Inferior parietal cortex (tissue), 1 donor: ENCODE measurements around the gene IGF2BP2.

Experiments
- DNase-seq: peaks from one replicate; pipeline ENCODE4 v3.0.0-alpha.2; 2016; ENCODE audit errors: extremely low spot score

IGF2BP2 gene

DNA sequence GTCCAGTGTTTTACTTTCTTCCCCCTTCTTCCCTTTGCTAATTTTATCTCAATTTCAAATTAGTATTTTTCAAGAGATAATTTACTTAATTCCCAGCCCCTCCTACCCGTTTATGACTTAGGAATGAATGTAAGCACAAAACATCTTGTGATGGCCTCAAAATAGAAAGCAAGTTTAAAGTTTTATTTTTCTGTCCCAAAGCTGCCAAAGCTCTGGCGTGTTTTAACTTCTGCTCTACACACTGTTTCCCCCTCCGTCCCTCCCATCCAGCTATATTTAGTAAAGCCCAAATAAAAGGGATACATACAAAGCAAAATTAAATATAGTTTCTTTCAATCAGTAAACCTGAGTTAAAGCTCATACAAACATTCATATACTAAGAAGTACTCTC lies 59.9 kb downstream of the IGF2BP2 start:
- DNase-seq, result no peak

GRCh38 chr3:185764163-185764979 lies 60.5 kb downstream of the IGF2BP2 start:
- DNase-seq, result no peak

DNA sequence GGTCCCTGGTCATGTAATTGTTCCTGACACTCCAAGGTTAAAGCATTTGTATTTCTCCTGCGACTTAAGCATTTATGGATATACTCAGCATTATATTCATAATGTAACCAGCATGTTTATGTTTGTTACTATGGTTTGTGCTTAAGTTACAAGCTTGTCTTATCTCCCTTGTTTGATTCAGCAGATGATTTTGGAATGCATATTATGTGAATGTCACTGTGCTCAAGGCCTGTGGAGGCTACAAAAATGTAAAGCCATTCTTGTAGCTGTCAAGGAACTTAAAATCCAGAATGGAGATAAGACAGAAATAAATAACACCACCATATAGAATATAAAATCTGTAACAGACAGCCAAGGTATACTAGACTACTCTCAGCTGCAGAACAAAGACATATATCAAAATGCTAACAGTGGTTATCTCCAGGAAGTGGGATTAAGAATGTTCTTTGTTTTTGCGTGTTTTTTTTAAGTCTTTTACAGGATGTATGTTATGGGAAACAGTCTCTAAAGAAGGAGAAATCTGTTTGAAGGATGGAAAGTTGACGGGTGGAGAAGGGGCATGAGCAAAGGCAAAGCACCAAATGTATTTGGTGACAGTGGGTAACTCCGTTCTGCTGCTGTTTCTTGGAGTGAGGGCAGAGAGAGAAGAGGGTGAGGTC lies 61.4 kb downstream of the IGF2BP2 start:
- no peak for DNase-seq

DNA sequence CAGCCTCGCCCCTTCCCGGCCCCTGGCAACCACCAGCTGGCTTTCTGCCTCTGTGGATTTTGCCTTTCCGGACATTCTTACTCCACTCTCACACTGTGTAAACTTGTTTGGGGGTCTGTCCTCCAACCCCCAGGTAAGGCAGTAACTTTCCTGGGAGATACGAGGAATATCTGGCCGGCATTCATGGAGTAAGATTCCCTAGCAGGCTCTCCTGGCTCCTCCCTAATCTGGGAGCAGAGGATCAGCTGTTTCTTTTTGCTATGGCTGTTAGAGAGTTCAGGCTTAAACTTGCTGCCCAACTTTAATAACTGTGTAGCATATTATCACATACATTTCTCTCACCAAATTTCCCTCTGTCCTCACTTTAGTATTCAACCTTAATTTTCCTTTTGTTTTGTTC lies 64.3 kb downstream of the IGF2BP2 start:
- no peak for DNase-seq

DNA sequence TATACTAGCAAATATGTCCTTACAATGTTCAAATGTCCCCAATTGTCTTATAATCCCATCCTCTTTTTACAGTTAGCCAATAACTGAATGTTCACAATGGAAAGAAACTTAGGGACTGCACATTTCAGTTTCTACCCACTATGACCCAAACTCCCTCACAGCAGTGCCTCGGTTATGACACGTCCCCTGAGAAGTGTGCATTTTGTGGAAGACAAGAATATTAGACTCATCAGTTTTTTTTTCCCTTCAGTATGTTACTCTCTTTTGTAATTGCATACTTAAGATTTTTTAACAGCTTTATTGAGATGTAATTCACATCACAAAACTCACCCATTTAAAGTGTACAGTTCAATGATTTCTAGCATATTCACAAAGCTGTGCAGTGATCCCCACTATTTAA lies 64.8 kb downstream of the IGF2BP2 start:
- no peak for DNase-seq

- no peak for DNase-seq
Measured at GRCh38 chr3:185759512-185759911, 65.3 kb downstream of the IGF2BP2 start.

DNA sequence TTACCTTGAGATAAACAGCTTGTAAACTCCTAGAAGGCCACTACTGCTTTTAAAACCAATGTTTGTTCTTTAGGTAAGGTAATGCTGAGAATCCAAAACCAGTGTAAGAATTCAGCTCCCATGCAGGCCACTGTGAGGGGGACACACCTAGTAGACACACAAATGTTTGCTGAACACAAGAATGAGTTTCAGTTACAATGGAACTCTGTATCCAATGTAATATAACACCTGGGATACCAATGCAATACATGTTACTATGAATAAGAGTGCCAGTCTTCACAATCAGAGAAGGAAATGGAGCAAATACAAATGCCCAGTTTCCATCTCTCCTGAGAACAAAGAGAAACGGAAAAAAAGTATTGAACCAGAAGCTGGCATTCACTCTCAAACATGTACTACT lies 65.9 kb downstream of the IGF2BP2 start:
- DNase-seq, result no peak

GRCh38 chr3:185757176-185757575 lies 67.7 kb downstream of the IGF2BP2 start:
- no peak for DNase-seq

DNA sequence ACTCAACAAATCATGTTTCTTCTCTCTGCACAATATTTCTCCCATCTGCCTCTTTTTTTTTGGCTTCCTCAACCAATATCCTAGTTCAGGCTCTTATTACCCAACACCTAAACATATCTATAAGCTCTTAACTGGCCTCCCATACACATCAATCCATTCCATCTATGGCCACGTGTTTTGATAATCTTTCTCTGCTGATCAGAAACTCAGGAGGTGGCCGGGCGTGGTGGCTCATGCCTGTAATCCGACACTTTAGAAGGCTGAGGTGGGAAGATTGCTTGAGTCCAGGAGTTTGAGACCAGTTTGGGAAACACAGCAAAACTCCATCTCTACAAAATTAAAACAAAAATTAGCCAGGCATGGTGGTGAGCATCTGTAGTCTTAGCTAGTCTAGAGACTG lies 68.4 kb downstream of the IGF2BP2 start:
- no peak for DNase-seq

GRCh38 chr3:185754920-185755319 lies 69.9 kb downstream of the IGF2BP2 start:
- DNase-seq, result no peak

GRCh38 chr3:185753354-185753753 lies 71.5 kb downstream of the IGF2BP2 start:
- no peak for DNase-seq

DNA sequence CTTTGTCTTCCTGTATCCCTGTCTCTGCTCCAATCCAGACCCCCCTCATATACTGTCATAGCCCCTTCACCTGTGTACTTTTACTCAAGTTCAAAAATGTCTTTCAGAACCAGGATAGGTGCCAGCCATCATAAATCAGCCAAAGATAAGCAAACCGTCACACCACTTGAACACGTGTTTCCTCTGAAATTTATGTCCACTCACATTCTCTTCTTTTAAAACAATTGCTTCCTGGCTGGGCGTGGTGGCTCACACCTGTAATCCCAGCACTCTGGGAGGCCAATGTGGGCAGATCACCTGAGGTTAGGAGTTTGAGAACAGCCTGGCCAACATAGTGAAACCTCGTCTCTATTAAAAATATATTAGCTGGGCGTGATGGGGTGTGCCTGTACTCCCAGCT lies 74.1 kb downstream of the IGF2BP2 start:
- DNase-seq, result no peak

GRCh38 chr3:185750015-185750414 lies 74.8 kb downstream of the IGF2BP2 start:
- no peak for DNase-seq

GRCh38 chr3:185746470-185746869 lies 78.4 kb downstream of the IGF2BP2 start:
- DNase-seq, result no peak

GRCh38 chr3:185744997-185745843 lies 79.6 kb downstream of the IGF2BP2 start:
- no peak for DNase-seq

DNA sequence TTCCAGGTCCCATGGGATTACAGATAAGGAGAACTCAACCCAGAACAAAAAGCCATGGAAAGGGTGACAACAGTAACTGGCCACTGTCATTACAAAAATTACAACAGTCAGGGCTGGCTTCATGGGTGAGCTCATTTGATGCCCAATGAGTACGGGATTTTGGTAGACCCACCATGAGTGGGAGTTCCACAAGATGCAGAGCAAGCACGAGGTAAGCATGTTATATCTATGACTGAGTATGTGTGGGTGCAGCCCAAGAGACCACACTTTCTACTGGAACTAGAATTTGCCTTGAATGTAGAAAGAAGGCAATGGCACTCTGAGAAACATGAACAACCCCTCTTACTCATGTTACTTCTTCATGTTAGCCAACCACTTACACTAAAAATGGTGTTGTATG lies 83.3 kb downstream of the IGF2BP2 start:
- DNase-seq, result no peak

GRCh38 chr3:185740133-185740532 lies 84.7 kb downstream of the IGF2BP2 start:
- DNase-seq, result no peak

DNA sequence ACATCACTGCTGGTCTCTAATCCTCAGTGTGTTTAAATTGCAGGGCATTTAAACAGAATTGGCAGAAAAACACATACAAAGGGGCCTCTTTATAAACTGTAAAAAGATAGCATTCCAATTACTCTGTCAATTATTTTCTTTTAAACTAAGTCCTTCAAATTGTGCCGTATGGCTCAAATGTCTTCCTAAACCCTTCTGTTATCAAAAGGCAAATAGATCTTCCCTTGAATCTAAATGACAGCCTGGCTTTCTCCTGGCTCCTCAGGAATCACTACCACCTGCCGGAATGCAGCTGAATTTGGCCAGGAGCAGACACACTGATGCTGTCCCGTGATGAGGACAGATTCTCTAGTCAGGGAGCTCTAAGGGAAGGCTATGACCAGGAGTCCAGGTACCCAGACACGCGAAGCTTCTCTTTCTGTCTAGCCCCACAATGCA lies 85.6 kb downstream of the IGF2BP2 start:
- no peak for DNase-seq

GRCh38 chr3:185737740-185738680 lies 86.8 kb downstream of the IGF2BP2 start:
- DNase-seq, result no peak

- no peak for DNase-seq
Measured at GRCh38 chr3:185737020-185737419, 87.8 kb downstream of the IGF2BP2 start.

DNA sequence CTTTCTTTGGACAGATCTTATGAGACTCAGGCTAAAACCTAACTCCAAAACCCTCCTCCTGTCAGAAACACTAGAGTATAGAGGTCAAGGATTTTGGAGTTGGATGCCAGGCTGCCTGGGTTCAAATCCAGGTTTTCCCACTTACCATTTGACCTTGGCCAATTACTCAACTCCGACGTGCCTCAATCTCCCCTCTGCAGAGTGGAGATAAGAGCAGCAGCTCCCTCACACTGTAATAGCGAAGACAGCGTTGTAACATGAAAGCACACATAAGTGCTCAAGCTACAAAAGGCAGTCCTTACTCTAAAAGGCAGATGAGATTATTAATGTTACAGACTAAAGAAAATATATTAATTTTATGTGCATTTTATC lies 90.1 kb downstream of the IGF2BP2 start:
- DNase-seq, result no peak
